Measurements from ENCODE around the gene GPLD1.

The GPLD1 gene

GRCh38 chr6:24494821-24495795, 5.7 kb upstream of the GPLD1 start, which contains the start of gene ALDH5A1:
Gene ALDH5A1 (plus strand): TSS chr6:24494969. CDS start chr6:24494997, 28 bp downstream.
- Histone ChIP-seq H3K9ac (ENCODE audit: low read depth, low read length) (peak within 1 kb of the TSS; percentile 68; the same call in 1 of the 2 replicates), H3K9me3 (ENCODE audit: insufficient read depth, low read depth, low read length) (no peaks in the 10 kb centered on the region), H3K36me3 (ENCODE audit: insufficient read depth, low read depth, low read length) (no peaks in the 10 kb centered on the region), H3K27me3 (ENCODE audit: insufficient read depth, low read length) (peaks cover 32% of the 10 kb centered on the region), H3K4me3 (ENCODE audit: low read length) (peak within 1 kb of the TSS; percentile 71), H3K4me1 (ENCODE audit: insufficient read depth, low read length) (peaks cover 3% of the 10 kb centered on the region; the same call in 1 of the 2 replicates), H3K27ac (ENCODE audit: low read length) (no peak within 1 kb of the TSS)

- peaks cover 3% of the 10 kb centered on the region; the same call in 1 of the 2 replicates for H3K4me1 ChIP-seq (ENCODE audit: insufficient read depth, low read length)
- no peaks in the 10 kb centered on the region for H3K9me3 ChIP-seq (ENCODE audit: insufficient read depth, low read depth, low read length)
- H3K9ac ChIP-seq (ENCODE audit: low read depth, low read length), result peak overlapping the region; percentile 68; the same call in 1 of the 2 replicates
- H3K27me3 ChIP-seq (ENCODE audit: insufficient read depth, low read length), result peaks cover 32% of the 10 kb centered on the region
- peak overlapping the region; percentile 71 for H3K4me3 ChIP-seq (ENCODE audit: low read length)
- no peaks in the 10 kb centered on the region for H3K36me3 ChIP-seq (ENCODE audit: insufficient read depth, low read depth, low read length)
- no peak overlapping the region for H3K27ac ChIP-seq (ENCODE audit: low read length)
Observed at GRCh38 chr6:24493945-24494820, 4.8 kb upstream of the GPLD1 start.

GRCh38 chr6:24492475-24492874, 3.1 kb upstream of the GPLD1 start:
- no peak overlapping the region for H3K4me3 ChIP-seq (ENCODE audit: low read length)
- H3K27me3 ChIP-seq (ENCODE audit: insufficient read depth, low read length), result peaks cover 32% of the 10 kb centered on the region
- no peak overlapping the region for H3K27ac ChIP-seq (ENCODE audit: low read length)
- no peak overlapping the region for H3K9ac ChIP-seq (ENCODE audit: low read depth, low read length)
- H3K9me3 ChIP-seq (ENCODE audit: insufficient read depth, low read depth, low read length), result no peaks in the 10 kb centered on the region
- no peaks in the 10 kb centered on the region for H3K36me3 ChIP-seq (ENCODE audit: insufficient read depth, low read depth, low read length)
- peaks cover 3% of the 10 kb centered on the region; the same call in 1 of the 2 replicates for H3K4me1 ChIP-seq (ENCODE audit: insufficient read depth, low read length)

- no peak overlapping the region for H3K9ac ChIP-seq (ENCODE audit: low read depth, low read length)
- H3K27me3 ChIP-seq (ENCODE audit: insufficient read depth, low read length), result peaks cover 20% of the 10 kb centered on the region
- no peaks in the 10 kb centered on the region for H3K36me3 ChIP-seq (ENCODE audit: insufficient read depth, low read depth, low read length)
- peaks cover 3% of the 10 kb centered on the region; the same call in 1 of the 2 replicates for H3K4me1 ChIP-seq (ENCODE audit: insufficient read depth, low read length)
- no peak overlapping the region for H3K4me3 ChIP-seq (ENCODE audit: low read length)
- H3K27ac ChIP-seq (ENCODE audit: low read length), result no peak overlapping the region
- H3K9me3 ChIP-seq (ENCODE audit: insufficient read depth, low read depth, low read length), result no peaks in the 10 kb centered on the region
Observed at GRCh38 chr6:24490948-24491347, 1.6 kb upstream of the GPLD1 start.

GRCh38 chr6:24489881-24490280, 503 bp upstream of the GPLD1 start:
- no peak overlapping the region for H3K4me3 ChIP-seq (ENCODE audit: low read length)
- H3K9ac ChIP-seq (ENCODE audit: low read depth, low read length), result no peak overlapping the region
- no peaks in the 10 kb centered on the region; the same call in 1 of the 2 replicates for H3K4me1 ChIP-seq (ENCODE audit: insufficient read depth, low read length)
- peaks cover 16% of the 10 kb centered on the region for H3K27me3 ChIP-seq (ENCODE audit: insufficient read depth, low read length)
- H3K9me3 ChIP-seq (ENCODE audit: insufficient read depth, low read depth, low read length), result no peaks in the 10 kb centered on the region
- no peak overlapping the region for H3K27ac ChIP-seq (ENCODE audit: low read length)
- no peaks in the 10 kb centered on the region for H3K36me3 ChIP-seq (ENCODE audit: insufficient read depth, low read depth, low read length)

- Histone ChIP-seq H3K36me3 (ENCODE audit: insufficient read depth, low read depth, low read length) (no peaks in the 10 kb centered on the region), H3K9me3 (ENCODE audit: insufficient read depth, low read depth, low read length) (no peaks in the 10 kb centered on the region), H3K27me3 (ENCODE audit: insufficient read depth, low read length) (no peaks in the 10 kb centered on the region), H3K4me3 (ENCODE audit: low read length) (no peak overlapping the region), H3K9ac (ENCODE audit: low read depth, low read length) (no peak overlapping the region), H3K4me1 (ENCODE audit: insufficient read depth, low read length) (no peaks in the 10 kb centered on the region), H3K27ac (ENCODE audit: low read length) (no peak overlapping the region)
Observed at GRCh38 chr6:24486065-24486464, 3.3 kb downstream of the GPLD1 start.

- Histone ChIP-seq H3K4me3 (ENCODE audit: low read length) (no peak overlapping the region), H3K9me3 (ENCODE audit: insufficient read depth, low read depth, low read length) (no peaks in the 10 kb centered on the region), H3K4me1 (ENCODE audit: insufficient read depth, low read length) (no peaks in the 10 kb centered on the region), H3K27ac (ENCODE audit: low read length) (no peak overlapping the region), H3K36me3 (ENCODE audit: insufficient read depth, low read depth, low read length) (no peaks in the 10 kb centered on the region; the same call in 1 of the 2 replicates), H3K9ac (ENCODE audit: low read depth, low read length) (no peak overlapping the region), H3K27me3 (ENCODE audit: insufficient read depth, low read length) (no peaks in the 10 kb centered on the region)
Observed at GRCh38 chr6:24484657-24485323, 4.6 kb downstream of the GPLD1 start.

GRCh38 chr6:24481449-24481848, 7.9 kb downstream of the GPLD1 start:
- Histone ChIP-seq H3K27ac (ENCODE audit: low read length) (no peak overlapping the region), H3K27me3 (ENCODE audit: insufficient read depth, low read length) (no peaks in the 10 kb centered on the region), H3K36me3 (ENCODE audit: insufficient read depth, low read depth, low read length) (no peaks in the 10 kb centered on the region; the same call in 1 of the 2 replicates), H3K4me1 (ENCODE audit: insufficient read depth, low read length) (no peaks in the 10 kb centered on the region), H3K4me3 (ENCODE audit: low read length) (no peak overlapping the region), H3K9ac (ENCODE audit: low read depth, low read length) (no peak overlapping the region), H3K9me3 (ENCODE audit: insufficient read depth, low read depth, low read length) (no peaks in the 10 kb centered on the region)

- H3K27me3 ChIP-seq (ENCODE audit: insufficient read depth, low read length), result no peaks in the 10 kb centered on the region
- H3K9me3 ChIP-seq (ENCODE audit: insufficient read depth, low read depth, low read length), result no peaks in the 10 kb centered on the region
- no peak overlapping the region for H3K9ac ChIP-seq (ENCODE audit: low read depth, low read length)
- H3K27ac ChIP-seq (ENCODE audit: low read length), result no peak overlapping the region
- no peak overlapping the region for H3K4me3 ChIP-seq (ENCODE audit: low read length)
- no peaks in the 10 kb centered on the region for H3K4me1 ChIP-seq (ENCODE audit: insufficient read depth, low read length)
- no peaks in the 10 kb centered on the region; the same call in 1 of the 2 replicates for H3K36me3 ChIP-seq (ENCODE audit: insufficient read depth, low read depth, low read length)
Observed at GRCh38 chr6:24480705-24481104, 8.7 kb downstream of the GPLD1 start.

GRCh38 chr6:24478903-24479302, 10.5 kb downstream of the GPLD1 start:
- no peaks in the 10 kb centered on the region for H3K27me3 ChIP-seq (ENCODE audit: insufficient read depth, low read length)
- H3K9me3 ChIP-seq (ENCODE audit: insufficient read depth, low read depth, low read length), result no peaks in the 10 kb centered on the region
- no peaks in the 10 kb centered on the region; the same call in 1 of the 2 replicates for H3K36me3 ChIP-seq (ENCODE audit: insufficient read depth, low read depth, low read length)
- H3K4me3 ChIP-seq (ENCODE audit: low read length), result no peak overlapping the region
- no peak overlapping the region for H3K27ac ChIP-seq (ENCODE audit: low read length)
- H3K9ac ChIP-seq (ENCODE audit: low read depth, low read length), result no peak overlapping the region
- H3K4me1 ChIP-seq (ENCODE audit: insufficient read depth, low read length), result no peaks in the 10 kb centered on the region

GRCh38 chr6:24477070-24477469, 12.3 kb downstream of the GPLD1 start:
- Histone ChIP-seq H3K36me3 (ENCODE audit: insufficient read depth, low read depth, low read length) (no peaks in the 10 kb centered on the region; the same call in 1 of the 2 replicates), H3K4me3 (ENCODE audit: low read length) (no peak overlapping the region), H3K4me1 (ENCODE audit: insufficient read depth, low read length) (no peaks in the 10 kb centered on the region), H3K27me3 (ENCODE audit: insufficient read depth, low read length) (no peaks in the 10 kb centered on the region), H3K9me3 (ENCODE audit: insufficient read depth, low read depth, low read length) (no peaks in the 10 kb centered on the region), H3K27ac (ENCODE audit: low read length) (no peak overlapping the region), H3K9ac (ENCODE audit: low read depth, low read length) (no peak overlapping the region)
